K562 treated with DMSO at 1 percent for 4 hours (cell line): Measurements from ENCODE around the gene ATCAY. TPM values are rescaled to one million over a fixed set of nuclear protein-coding genes. Genes with fewer than 3 reads are reported as not detected.

Experiments
- total RNA-seq: library from RNA; unstranded; fragments of 300-600 nt; gene quantifications from 2 replicates; pipeline ENCODE4 v1.2.3, GENCODE V29; 2022; ENCODE audit not compliant: insufficient read depth

Gene ATCAY, protein sequence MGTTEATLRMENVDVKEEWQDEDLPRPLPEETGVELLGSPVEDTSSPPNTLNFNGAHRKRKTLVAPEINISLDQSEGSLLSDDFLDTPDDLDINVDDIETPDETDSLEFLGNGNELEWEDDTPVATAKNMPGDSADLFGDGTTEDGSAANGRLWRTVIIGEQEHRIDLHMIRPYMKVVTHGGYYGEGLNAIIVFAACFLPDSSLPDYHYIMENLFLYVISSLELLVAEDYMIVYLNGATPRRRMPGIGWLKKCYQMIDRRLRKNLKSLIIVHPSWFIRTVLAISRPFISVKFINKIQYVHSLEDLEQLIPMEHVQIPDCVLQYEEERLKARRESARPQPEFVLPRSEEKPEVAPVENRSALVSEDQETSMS
- not detected in 2 replicates for total RNA-seq

DNA sequence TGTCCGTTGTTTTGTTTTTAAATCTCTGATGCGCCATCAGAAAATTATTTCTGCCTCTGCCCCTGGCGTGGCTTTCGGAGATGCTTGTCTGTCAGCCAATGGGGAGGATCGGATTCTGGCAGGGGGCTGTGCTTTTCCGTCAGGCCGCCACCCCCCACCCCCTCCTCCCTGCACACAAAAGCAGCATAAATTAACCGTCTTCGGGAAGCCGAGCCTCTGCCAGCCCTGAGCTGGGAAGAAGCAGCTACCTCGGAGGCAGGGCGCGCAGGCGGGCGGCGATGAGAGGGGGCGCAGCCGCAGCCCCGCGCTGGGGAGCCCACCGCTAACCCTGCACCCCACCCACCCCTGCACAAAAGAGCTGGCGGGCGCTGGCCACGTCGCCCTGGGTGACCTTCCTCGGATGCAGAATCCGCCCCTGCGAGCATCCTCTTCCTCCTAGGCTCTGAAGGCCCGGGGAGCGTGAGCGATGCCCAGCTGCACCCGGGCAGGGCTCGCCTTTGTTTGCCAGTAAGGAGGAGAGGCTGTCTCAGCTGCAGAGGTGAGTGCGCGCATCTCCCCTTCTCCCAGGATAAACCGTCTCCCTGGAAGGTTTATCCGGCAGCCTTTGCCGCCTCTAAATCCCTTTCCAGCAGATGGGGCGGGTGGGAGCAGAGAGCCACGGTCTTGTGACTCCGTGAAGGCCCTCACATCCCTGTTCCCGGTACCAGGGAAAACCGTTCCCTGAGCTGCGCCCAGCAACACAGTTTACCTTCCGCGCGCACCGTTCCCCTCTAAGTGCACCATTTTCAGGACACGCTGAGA is at the start of gene ATCAY:
ATCAY (plus strand) TSS at position 215 of the 801 bp plus-strand sequence. CDS start 5,083 bp downstream, outside the sequence.

GRCh38 chr19:3868770-3869456 is 11.6 kb upstream of the ATCAY start, which contains the start of gene ZFR2:
TSS of gene ZFR2 (minus strand) at chr19:3869038. CDS start at chr19:3869017, 21 bp downstream.

DNA sequence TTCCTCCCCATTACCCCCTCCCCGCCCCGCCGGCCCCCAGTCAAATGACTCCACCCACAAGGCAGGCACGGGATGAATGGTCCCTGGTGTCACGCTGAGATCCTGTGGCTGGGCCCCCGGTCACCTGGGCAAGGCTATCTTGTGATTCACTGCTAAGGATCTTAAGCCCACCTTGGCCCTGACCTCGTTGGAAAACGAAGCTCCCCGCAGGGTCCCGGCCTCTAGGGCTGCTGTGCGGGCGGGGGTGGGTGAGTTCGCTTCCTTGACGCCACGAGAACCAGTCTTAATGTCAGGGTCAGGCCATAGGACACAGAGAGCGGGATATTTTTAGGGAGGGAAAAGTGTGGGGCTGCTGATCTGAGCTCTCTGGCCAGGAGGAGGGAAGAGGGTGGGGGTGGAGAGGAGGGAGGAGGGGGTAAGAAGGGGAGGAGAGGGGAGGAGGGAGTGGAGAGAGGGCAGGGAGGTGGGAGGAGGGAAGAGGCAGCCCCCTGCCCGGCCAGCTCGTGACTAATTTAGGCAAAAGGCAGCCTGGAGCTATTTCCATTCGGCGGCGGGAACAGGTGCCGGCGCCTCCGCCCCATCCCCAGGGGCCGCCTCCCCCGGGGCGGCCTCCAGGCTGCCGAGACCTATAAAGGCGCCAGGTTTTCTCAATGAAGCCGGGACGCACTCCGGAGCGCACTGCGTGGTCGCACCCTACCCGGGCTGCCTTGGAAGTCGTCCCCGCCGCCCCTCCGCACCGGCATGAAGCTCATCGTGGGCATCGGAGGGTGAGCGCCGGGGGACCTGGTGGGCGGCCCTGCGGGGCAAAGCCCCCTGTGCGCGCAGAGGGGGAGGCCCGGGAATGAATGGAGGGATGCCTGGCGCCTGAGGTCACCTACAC is 52.7 kb downstream of the ATCAY start, which contains the start of gene NMRK2:
NMRK2 (plus strand) TSS at position 139 of the 880 bp plus-strand sequence; CDS start at position 742, 603 bp downstream.

DNA sequence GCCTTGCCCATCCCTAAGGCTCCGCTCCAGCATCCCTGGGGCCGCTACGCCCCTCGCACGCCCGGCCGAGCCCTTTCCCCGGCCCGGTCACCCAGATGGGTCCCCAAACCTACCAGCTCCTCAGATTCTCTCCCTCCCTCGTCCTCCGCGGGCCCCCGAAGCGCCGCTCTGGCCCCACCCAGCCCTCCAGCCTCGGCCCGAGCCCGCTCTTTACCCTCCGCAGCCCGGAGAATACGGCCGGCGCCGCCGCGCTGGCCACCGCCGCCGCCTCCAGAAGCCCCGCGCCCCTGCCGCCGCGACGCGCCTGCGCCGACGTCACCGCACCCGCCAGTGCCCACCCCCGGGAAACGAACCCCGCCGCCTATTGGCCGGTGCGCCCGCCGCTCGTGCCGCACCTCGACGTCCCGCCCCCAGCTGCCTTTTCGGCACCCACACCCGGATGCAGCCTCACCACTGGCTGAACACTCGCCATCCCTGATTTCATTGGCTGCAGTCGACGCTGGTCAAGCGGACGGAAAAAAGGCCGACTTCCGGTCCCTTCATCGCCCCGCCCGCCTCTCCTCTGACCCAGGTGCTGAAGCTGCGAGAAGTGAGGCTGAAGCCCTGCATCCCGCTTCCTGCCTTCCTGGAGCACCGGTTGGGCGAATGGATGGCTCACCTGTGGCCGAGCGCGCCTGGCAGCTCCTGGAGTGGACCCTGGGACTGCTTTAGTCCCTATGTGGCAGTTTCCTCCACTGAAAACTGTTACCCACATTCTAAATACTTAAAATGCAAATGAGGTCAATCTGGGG is 90.5 kb downstream of the ATCAY start, which contains the start of gene DAPK3:
DAPK3 (minus strand) TSS at position 292 of the 791 bp plus-strand sequence. CDS start 1,364 bp downstream, outside the sequence.

Other genes starting within 250 kb of the ATCAY start
- gene PIP5K1C, start 180.2 kb upstream of the ATCAY start, total RNA-seq, result 25.7 and 37.2 TPM in 2 replicates
- gene TJP3, start 172.3 kb upstream of the ATCAY start, total RNA-seq, result 4.9 and 6.5 TPM in 2 replicates
- 18.8 and 27.4 TPM in 2 replicates for gene APBA3, start 119.0 kb upstream of the ATCAY start, total RNA-seq
- 50.3 and 83.7 TPM in 2 replicates for gene MRPL54, start 118.0 kb upstream of the ATCAY start, total RNA-seq
- not detected in 2 replicates for gene RAX2, start 108.5 kb upstream of the ATCAY start, total RNA-seq
- gene MATK, start 94.3 kb upstream of the ATCAY start, total RNA-seq, result 14.1 and 23.3 TPM in 2 replicates
- gene ZFR2, start 11.6 kb upstream of the ATCAY start, total RNA-seq, result not detected in 2 replicates
- not detected in 2 replicates for gene NMRK2, start 52.4 kb downstream of the ATCAY start, total RNA-seq
- gene DAPK3, start 90.4 kb downstream of the ATCAY start, total RNA-seq, result 76.1 and 81.5 TPM in 2 replicates
- 4,944 and 4,992 TPM in 2 replicates for gene EEF2, start 104.8 kb downstream of the ATCAY start, total RNA-seq
- 26.0 and 30.6 TPM in 2 replicates for gene PIAS4, start 127.1 kb downstream of the ATCAY start, total RNA-seq
- 20.1 and 27.7 TPM in 2 replicates for gene ZBTB7A, start 186.2 kb downstream of the ATCAY start, total RNA-seq
- 283 and 292 TPM in 2 replicates for gene MAP2K2, start 243.4 kb downstream of the ATCAY start, total RNA-seq